Dermis microvascular lymphatic vessel endothelial cell (primary cell): ENCODE results near the gene ANGPTL8. TPM values are rescaled to one million over a fixed set of nuclear protein-coding genes. Genes with fewer than 3 reads are reported as not detected.

Source experiments
- DNase-seq, 2 donors: peaks; one replicate each; pipeline versions ENCODE4 v3.0.0 to v3.0.0-alpha.2; 2010; ENCODE audit warnings: low read depth in 2 of 2
- total RNA-seq: library from RNA; depleted of rRNA; stranded (reverse); fragments of >200 nt; gene quantifications from 2 replicates; pipeline ENCODE4 v1.2.1, GENCODE V29; 2014

Gene ANGPTL8
- total RNA-seq, 1 donor from 2014 or later: not detected

DNA sequence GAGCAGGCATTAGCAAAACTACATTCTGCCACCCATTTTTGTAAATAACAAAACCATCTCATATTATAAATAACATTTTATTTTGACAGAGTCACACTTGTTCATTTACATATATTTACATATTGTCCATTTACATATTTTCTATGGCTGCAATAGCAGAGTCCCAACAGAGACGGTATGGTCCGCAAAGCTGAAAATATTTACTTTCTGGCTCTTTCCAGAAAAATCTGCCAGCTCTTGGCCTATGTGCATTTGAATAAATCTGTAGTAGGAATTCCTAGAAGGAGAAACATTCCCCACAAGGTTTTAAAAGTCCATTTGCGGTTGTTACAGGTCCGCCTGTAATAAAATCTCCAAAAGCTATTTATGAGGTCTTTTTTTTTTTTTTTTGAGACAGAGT lies 50.8 kb downstream of the ANGPTL8 start:
- no peak for DNase-seq

DNA sequence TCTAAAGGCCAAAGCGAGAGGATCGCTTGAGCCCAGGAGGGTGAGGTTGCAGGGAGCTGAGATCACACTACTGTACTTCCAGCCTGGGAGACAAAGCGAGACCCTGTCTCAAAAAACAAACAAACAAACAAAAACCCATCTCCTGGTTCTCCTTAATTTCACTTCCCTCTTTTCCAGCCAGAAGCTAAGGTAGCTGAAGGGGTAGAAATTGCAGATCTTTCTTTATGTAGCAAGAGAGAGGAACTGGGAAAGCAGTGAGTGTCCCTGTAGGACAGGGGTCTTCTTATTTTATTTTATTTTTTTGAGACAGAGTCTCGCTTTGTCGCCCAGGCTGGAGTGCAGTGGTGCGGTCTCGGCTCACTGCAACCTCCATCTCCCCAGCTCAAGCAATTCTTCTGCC lies 52.0 kb downstream of the ANGPTL8 start:
- DNase-seq: no peak

Other genes with a start within 250 kb of the ANGPTL8 start
- 62.2 and 86.4 TPM in 2 replicates for gene LDLR, start 150.2 kb upstream of the ANGPTL8 start, total RNA-seq
- gene SPC24, start 83.8 kb upstream of the ANGPTL8 start, total RNA-seq: 31.1 and 80.0 TPM in 2 replicates
- gene KANK2, start 42.1 kb upstream of the ANGPTL8 start, total RNA-seq: 45.6 and 127 TPM in 2 replicates
- gene DOCK6, start 22.9 kb downstream of the ANGPTL8 start, total RNA-seq: 56.1 and 92.4 TPM in 2 replicates
- not detected in 2 replicates for gene TSPAN16, start 56.5 kb downstream of the ANGPTL8 start, total RNA-seq
- gene RAB3D, start 100.0 kb downstream of the ANGPTL8 start, total RNA-seq: 34.7 and 35.5 TPM in 2 replicates
- gene TMEM205, start 106.6 kb downstream of the ANGPTL8 start, total RNA-seq: 77.7 and 127 TPM in 2 replicates
- 3.9 and 7.0 TPM in 2 replicates for gene CCDC159, start 106.9 kb downstream of the ANGPTL8 start, total RNA-seq
- 4.2 and 10.1 TPM in 2 replicates for gene PLPPR2, start 115.8 kb downstream of the ANGPTL8 start, total RNA-seq
- 1.0 and 1.1 TPM in 2 replicates for gene SWSAP1, start 135.0 kb downstream of the ANGPTL8 start, total RNA-seq
- 4.2 and 6.8 TPM in 2 replicates for gene EPOR, start 144.7 kb downstream of the ANGPTL8 start, total RNA-seq
- 0.63 and 0.64 TPM in 2 replicates for gene RGL3, start 179.7 kb downstream of the ANGPTL8 start, total RNA-seq
- under 0.01 and 0.13 TPM in 2 replicates for gene ODAD3, start 195.5 kb downstream of the ANGPTL8 start, total RNA-seq
- 101 and 136 TPM in 2 replicates for gene PRKCSH, start 196.0 kb downstream of the ANGPTL8 start, total RNA-seq
- not detected in 2 replicates for gene ELAVL3, start 241.4 kb downstream of the ANGPTL8 start, total RNA-seq